MM.1S (cell line): ENCODE measurements around the gene HTR7.

Experiments used
- DNase-seq: peaks from one replicate; pipeline ENCODE4 v3.0.0-alpha.2; 2015
- H2AFZ ChIP-seq: fragments of 300-600 bp; sonication (generic); 2 replicates; pipeline ENCODE4 v1.6.0; 2016; ENCODE audit warnings: antibody characterized with exemption, low read length
- H3F3A ChIP-seq: fragments of 300-600 bp; sonication (generic); 2 replicates; pipeline ENCODE4 v1.6.1; 2016; ENCODE audit warnings: mild to moderate bottlenecking, antibody characterized with exemption, low read length, moderate library complexity, mixed read lengths; ENCODE audit not compliant: insufficient read depth
- H3K27ac ChIP-seq: fragments of 300-600 bp; sonication (generic); 2 replicates; pipeline ENCODE4 v1.5.1; 2016; ENCODE audit warnings: mild to moderate bottlenecking, low read length
- H3K27me3 ChIP-seq: fragments of 300-600 bp; sonication (generic); replicated peaks from 2 replicates; pipeline ENCODE4 v1.6.0; 2016; ENCODE audit warnings: low read length; ENCODE audit not compliant: insufficient read depth
- H3K36me3 ChIP-seq: fragments of 300-600 bp; sonication (generic); replicated peaks from 2 replicates; pipeline ENCODE4 v1.6.1; 2016; ENCODE audit warnings: mild to moderate bottlenecking, low read length, mixed read lengths; ENCODE audit not compliant: insufficient read depth
- H3K4me1 ChIP-seq: fragments of 300-600 bp; sonication (generic); 2 replicates; pipeline ENCODE4 v1.6.1; 2016; ENCODE audit warnings: low read length, mixed read lengths
- H3K4me2 ChIP-seq: fragments of 300-600 bp; sonication (generic); 2 replicates; pipeline ENCODE4 v1.6.0; 2016; ENCODE audit warnings: low read depth, low read length
- H3K4me3 ChIP-seq: fragments of 300-600 bp; sonication (generic); 2 replicates; pipeline ENCODE4 v1.5.1; 2016; ENCODE audit warnings: low read length, mixed read lengths
- H3K79me2 ChIP-seq: fragments of 300-600 bp; sonication (generic); 2 replicates; pipeline ENCODE4 v1.6.1; 2016; ENCODE audit warnings: mixed run types, low read length, mixed read lengths
- H3K9ac ChIP-seq: fragments of 300-600 bp; sonication (generic); 2 replicates; pipeline ENCODE4 v1.6.1; 2016; ENCODE audit warnings: low read length, mixed read lengths
- H3K9me2 ChIP-seq: fragments of 300-600 bp; sonication (generic); replicated peaks from 2 replicates; pipeline ENCODE4 v1.6.1; 2016; ENCODE audit warnings: mild to moderate bottlenecking, low read length, mixed read lengths; ENCODE audit not compliant: insufficient read depth
- H3K9me3 ChIP-seq: fragments of 300-600 bp; sonication (generic); replicated peaks from 2 replicates; pipeline ENCODE4 v1.6.1; 2016; ENCODE audit warnings: mild to moderate bottlenecking, low read length, mixed read lengths; ENCODE audit not compliant: insufficient read depth
- H4K20me1 ChIP-seq: fragments of 300-600 bp; sonication (generic); 2 replicates; pipeline ENCODE4 v1.6.1; 2016; ENCODE audit warnings: mild to moderate bottlenecking, low read length, moderate library complexity, mixed read lengths; ENCODE audit not compliant: insufficient read depth
- EZH2 ChIP-seq: fragments of 300-600 bp; sonication (generic); optimal IDR thresholded peaks from 2 replicates; pipeline ENCODE3; 2017; ENCODE audit warnings: low read depth, mild to moderate bottlenecking, antibody characterized with exemption, low read length, mixed read lengths
- EZH2phosphoT487 ChIP-seq: fragments of 300-600 bp; sonication (generic); IDR thresholded peaks from 2 replicates; pipeline ENCODE4 v1.6.1; 2018; ENCODE audit warnings: antibody characterized with exemption, low read length
- TF ChIP-seq, protein P1 (sequence below): fragments of 300-600 bp; sonication (generic); IDR thresholded peaks from 2 replicates; pipeline ENCODE4 v1.5.1; 2016; ENCODE audit warnings: antibody characterized with exemption, low read length, mixed read lengths

HTR7 gene

GRCh38 chr10:90872648-90873020 is 14.8 kb upstream of the HTR7 start:
- Histone ChIP-seq H3K36me3 (peaks cover 10% of the 10 kb centered on the region; the same call in 1 of the 2 replicates), H3K4me3 (peak overlapping the region; percentile 93), H3K27me3 (no peaks in the 10 kb centered on the region), H4K20me1 (no peaks in the 10 kb centered on the region), H3K9me3 (no peaks in the 10 kb centered on the region), H3K4me2 (peak overlapping the region; percentile 88), H3F3A (no peaks in the 10 kb centered on the region), H2AFZ (peak overlapping the region; percentile 97; the same call in 1 of the 2 replicates), H3K79me2 (peaks cover 42% of the 10 kb centered on the region), H3K27ac (no peak overlapping the region), H3K4me1 (peaks cover 18% of the 10 kb centered on the region), H3K9me2 (no peaks in the 10 kb centered on the region), H3K9ac (peak overlapping the region; percentile 84)
- TF ChIP-seq EZH2 (no peak), EZH2phosphoT487 (no peak)
- TF ChIP-seq, protein P1, sequence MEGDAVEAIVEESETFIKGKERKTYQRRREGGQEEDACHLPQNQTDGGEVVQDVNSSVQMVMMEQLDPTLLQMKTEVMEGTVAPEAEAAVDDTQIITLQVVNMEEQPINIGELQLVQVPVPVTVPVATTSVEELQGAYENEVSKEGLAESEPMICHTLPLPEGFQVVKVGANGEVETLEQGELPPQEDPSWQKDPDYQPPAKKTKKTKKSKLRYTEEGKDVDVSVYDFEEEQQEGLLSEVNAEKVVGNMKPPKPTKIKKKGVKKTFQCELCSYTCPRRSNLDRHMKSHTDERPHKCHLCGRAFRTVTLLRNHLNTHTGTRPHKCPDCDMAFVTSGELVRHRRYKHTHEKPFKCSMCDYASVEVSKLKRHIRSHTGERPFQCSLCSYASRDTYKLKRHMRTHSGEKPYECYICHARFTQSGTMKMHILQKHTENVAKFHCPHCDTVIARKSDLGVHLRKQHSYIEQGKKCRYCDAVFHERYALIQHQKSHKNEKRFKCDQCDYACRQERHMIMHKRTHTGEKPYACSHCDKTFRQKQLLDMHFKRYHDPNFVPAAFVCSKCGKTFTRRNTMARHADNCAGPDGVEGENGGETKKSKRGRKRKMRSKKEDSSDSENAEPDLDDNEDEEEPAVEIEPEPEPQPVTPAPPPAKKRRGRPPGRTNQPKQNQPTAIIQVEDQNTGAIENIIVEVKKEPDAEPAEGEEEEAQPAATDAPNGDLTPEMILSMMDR: no peak
- DNase-seq: no peak

- Histone ChIP-seq H3K9me2 (no peaks in the 10 kb centered on the region), H3F3A (no peaks in the 10 kb centered on the region), H3K36me3 (peaks cover 10% of the 10 kb centered on the region; the same call in 1 of the 2 replicates), H3K27ac (peak within 1 kb of the TSS; percentile 38; the same call in 1 of the 2 replicates), H3K27me3 (no peaks in the 10 kb centered on the region), H2AFZ (peak within 1 kb of the TSS; percentile 97), H3K4me1 (peaks cover 18% of the 10 kb centered on the region), H3K4me2 (peak within 1 kb of the TSS; percentile 88), H4K20me1 (no peaks in the 10 kb centered on the region), H3K4me3 (peak within 1 kb of the TSS; percentile 93), H3K9ac (peak within 1 kb of the TSS; percentile 84), H3K79me2 (peaks cover 42% of the 10 kb centered on the region), H3K9me3 (no peaks in the 10 kb centered on the region)
- DNase-seq: peak; percentile 91
- TF ChIP-seq, protein P1: no peak
- TF ChIP-seq EZH2phosphoT487: no peak
- TF ChIP-seq EZH2: no peak
Observed at GRCh38 chr10:90871766-90872647, 14.2 kb upstream of the HTR7 start, which contains the start of gene RPP30. Gene RPP30, plus strand, starts transcription at chr10:90871974. Its CDS starts 13 bp downstream, at chr10:90871987.

DNA sequence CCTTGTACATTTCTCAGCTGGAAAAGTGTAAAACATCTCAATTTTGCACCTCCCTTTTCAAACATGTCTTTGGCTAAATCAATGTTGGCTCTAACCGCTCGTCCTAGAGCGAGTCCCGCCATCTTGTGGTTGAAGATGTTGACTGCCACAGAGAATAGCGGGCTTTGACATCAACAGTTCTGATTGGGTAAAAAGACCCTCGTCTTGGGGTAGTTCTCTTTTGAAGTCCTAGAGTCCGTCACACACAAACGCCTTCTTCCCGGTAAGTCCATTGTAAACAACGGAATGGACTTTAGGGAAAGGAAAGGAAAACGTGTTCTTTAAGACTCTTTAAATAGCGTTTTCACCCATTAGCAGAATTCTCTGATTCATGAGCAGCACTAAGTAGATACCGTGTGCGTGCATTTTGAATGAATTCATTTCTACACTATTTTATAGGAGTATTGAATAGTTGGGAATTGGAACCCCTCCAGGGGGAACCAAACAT is 13.5 kb upstream of the HTR7 start:
- Histone ChIP-seq H3K4me1 (peaks cover 24% of the 10 kb centered on the region), H3K27me3 (no peaks in the 10 kb centered on the region), H3F3A (no peaks in the 10 kb centered on the region), H3K27ac (peak overlapping the region; percentile 38; the same call in 1 of the 2 replicates), H3K4me2 (peak overlapping the region; percentile 88), H3K79me2 (peaks cover 41% of the 10 kb centered on the region), H3K9me3 (no peaks in the 10 kb centered on the region), H3K9ac (peak overlapping the region; percentile 84; the same call in 1 of the 2 replicates), H2AFZ (peak overlapping the region; percentile 97), H3K36me3 (peaks cover 8% of the 10 kb centered on the region; the same call in 1 of the 2 replicates), H4K20me1 (no peaks in the 10 kb centered on the region), H3K9me2 (no peaks in the 10 kb centered on the region), H3K4me3 (peak overlapping the region; percentile 93)
- TF ChIP-seq, protein P1: peak; percentile 79
- TF ChIP-seq EZH2phosphoT487: no peak
- peak; percentile 82 for DNase-seq
